Suprapubic skin (tissue), 3 donors: Measurements from ENCODE around the gene PRR36.

Experiments
- CTCF ChIP-seq, 2 donors: fragments of 200-600 bp in 1 of 2; fragments of 450-650 bp in 1 of 2; sonication (generic) in 1 of 2; IDR thresholded peaks; one replicate each; pipeline ENCODE4 v1.5.1; 2016 to 2019; ENCODE audit warnings: antibody characterized with exemption in 2 of 2, mild to moderate bottlenecking in 1 of 2, moderate library complexity in 1 of 2
- POLR2AphosphoS5 ChIP-seq, 3 donors: sonication (generic); formaldehyde crosslinking; IDR thresholded peaks; one replicate each; pipeline ENCODE4 v1.6.1; 2017; ENCODE audit warnings: antibody characterized with exemption in 3 of 3

DNA sequence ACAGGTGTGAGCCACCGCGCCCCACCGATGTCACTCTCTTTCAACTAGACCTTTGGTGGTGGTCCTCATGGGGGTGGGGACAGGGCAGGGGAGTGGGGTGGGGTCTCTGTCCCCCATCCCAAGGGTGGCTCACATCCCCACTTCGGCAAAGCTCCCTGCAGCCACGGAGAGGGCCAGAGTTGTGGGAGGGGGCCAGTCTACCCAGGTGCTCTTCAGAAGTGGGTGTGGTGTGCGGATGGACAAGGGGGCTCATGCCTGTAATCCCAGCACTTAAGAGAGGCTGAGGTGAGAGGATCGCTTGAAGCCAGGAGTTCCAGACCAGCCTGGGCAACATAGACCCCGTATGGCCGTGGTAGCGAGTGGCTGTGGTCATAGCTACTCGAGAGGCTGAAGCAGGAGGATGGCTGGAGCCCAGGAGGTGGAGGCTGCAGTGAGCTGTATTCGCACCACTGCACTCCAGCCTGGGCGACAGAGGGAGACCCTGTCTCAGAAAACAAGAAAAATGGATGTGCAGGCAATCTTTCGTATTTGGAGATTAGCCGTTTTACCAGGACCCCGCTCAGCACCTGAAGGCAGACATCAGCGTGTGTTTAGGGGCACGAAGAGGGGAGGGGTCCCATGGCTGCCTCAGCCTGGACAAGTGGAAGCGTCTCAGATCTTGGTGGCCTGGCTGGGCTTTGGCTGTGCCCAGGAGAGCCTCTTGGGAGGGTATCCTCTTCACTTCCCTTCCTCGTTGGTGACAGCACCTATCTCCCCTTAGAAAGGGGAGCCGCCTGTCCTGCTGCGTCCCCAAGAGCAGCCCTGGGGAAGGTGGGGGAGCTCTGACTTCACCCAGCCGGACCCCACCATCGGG is 41.3 kb upstream of the PRR36 start:
- TF ChIP-seq CTCF (IDR thresholded peaks at IDR 0.05) (no peak), POLR2AphosphoS5 (IDR thresholded peaks at IDR 0.05) (no peak)
